K562 (cell line): ENCODE data around the gene ALG9. TPM values are rescaled to one million over a fixed set of nuclear protein-coding genes. Genes with fewer than 3 reads are reported as not detected.

Experiments used
- AFF4 ChIP-seq: sonication (generic); formaldehyde crosslinking; IDR thresholded peaks from 2 replicates; pipeline ENCODE4 v1.8.0; 2023; ENCODE audit warnings: mild to moderate bottlenecking, missing genetic modification reagents
- ASH1L ChIP-seq: fragments of 450-650 bp; IDR thresholded peaks from 2 replicates; pipeline ENCODE4 v1.6.1; 2018; ENCODE audit warnings: borderline replicate concordance, mild to moderate bottlenecking, low read depth; ENCODE audit not compliant: partially characterized antibody
- ATF3 ChIP-seq, 2 experiments: fragments of 450-650 bp in 1 of 2; sonication (generic) in 1 of 2; formaldehyde crosslinking in 1 of 2; IDR thresholded peaks in 1 of 2; conservative IDR thresholded peaks in 1 of 2; 2 replicates each; pipeline versions ENCODE4 v1.6.1 to v1.8.1; 2016 to 2023; ENCODE audit warnings: mild to moderate bottlenecking in 2 of 2, moderate library complexity in 2 of 2, inconsistent platforms in 1 of 2, missing genetic modification reagents in 1 of 2
- BRD9 ChIP-seq: fragments of 450-650 bp; IDR thresholded peaks from 2 replicates; pipeline ENCODE4 v1.6.1; 2018; ENCODE audit warnings: low read depth; ENCODE audit not compliant: partially characterized antibody
- CAMTA2 ChIP-seq: fragments of 250-450 bp; sonication (Bioruptor Pico); conservative IDR thresholded peaks from 2 replicates; pipeline ENCODE4 v1.5.1; 2022
- CBFB ChIP-seq: sonication (generic); formaldehyde crosslinking; IDR thresholded peaks from 2 replicates; pipeline ENCODE4 v1.4.0; 2020; ENCODE audit warnings: mild to moderate bottlenecking, missing genetic modification reagents
- DMBX1 ChIP-seq: fragments of 250-450 bp; sonication (Bioruptor Pico); IDR thresholded peaks from 2 replicates; pipeline ENCODE4 v1.8.0; 2022; ENCODE audit warnings: inconsistent platforms, mild to moderate bottlenecking, moderate library complexity, borderline replicate concordance
- ERF ChIP-seq: fragments of 450-650 bp; formaldehyde crosslinking; IDR thresholded peaks from 2 replicates; pipeline ENCODE4 v1.4.0; 2020; ENCODE audit warnings: mild to moderate bottlenecking, mixed read lengths
- FOXA3 ChIP-seq, 2 experiments: fragments of 450-650 bp in 1 of 2; sonication (generic) in 1 of 2; formaldehyde crosslinking; IDR thresholded peaks in 1 of 2; conservative IDR thresholded peaks in 1 of 2; 2 replicates each; pipeline versions ENCODE4 v1.4.0 to v1.8.0; 2020 to 2022; ENCODE audit warnings: mild to moderate bottlenecking in 2 of 2, missing genetic modification reagents in 1 of 2
- IFI16 ChIP-seq: fragments of 250-450 bp; sonication (Bioruptor Pico); IDR thresholded peaks from 2 replicates; pipeline ENCODE4 v2.1.2; 2022; ENCODE audit warnings: mild to moderate bottlenecking, inconsistent platforms
- L3MBTL2 ChIP-seq: fragments of 450-650 bp; IDR thresholded peaks from 2 replicates; pipeline ENCODE4 v1.6.1; 2016; ENCODE audit warnings: mild to moderate bottlenecking, moderate library complexity
- MTA2 ChIP-seq: fragments of 450-650 bp; IDR thresholded peaks from 2 replicates; pipeline ENCODE4 v1.6.1; 2016; ENCODE audit warnings: low read depth
- NBN ChIP-seq: fragments of 450-650 bp; IDR thresholded peaks from 2 replicates; pipeline ENCODE4 v1.6.1; 2016; ENCODE audit warnings: low read depth, mild to moderate bottlenecking
- NEUROD1 ChIP-seq: fragments of 150-350 bp; IDR thresholded peaks from 2 replicates; pipeline ENCODE4 v1.6.1; 2014; ENCODE audit warnings: borderline replicate concordance, low read length, low read depth; ENCODE audit not compliant: partially characterized antibody
- NFXL1 ChIP-seq: fragments of 450-650 bp; formaldehyde crosslinking; IDR thresholded peaks from 2 replicates; pipeline ENCODE4 v1.4.0; 2021; ENCODE audit warnings: mild to moderate bottlenecking
- POLR2AphosphoS5 ChIP-seq: IDR thresholded peaks from 2 replicates; pipeline ENCODE4 v1.6.1; 2011; ENCODE audit warnings: mild to moderate bottlenecking, low read depth, low read length, moderate library complexity; ENCODE audit not compliant: control insufficient read depth, insufficient read depth
- ZFX ChIP-seq: sonication (generic); formaldehyde crosslinking; IDR thresholded peaks from 2 replicates; pipeline ENCODE4 v1.8.0; 2022; ENCODE audit warnings: mild to moderate bottlenecking, missing genetic modification reagents, moderate library complexity
- ZNF274 ChIP-seq: IDR thresholded peaks from 2 replicates; pipeline ENCODE4 v1.6.1; 2011; ENCODE audit warnings: low read depth, mild to moderate bottlenecking, low read length, moderate library complexity, borderline replicate concordance
- ZNF436 ChIP-seq: fragments of 250-450, 450-650 bp; sonication (Bioruptor Pico); formaldehyde crosslinking; IDR thresholded peaks from 2 replicates; pipeline ENCODE4 v1.7.0; 2020; ENCODE audit warnings: mild to moderate bottlenecking
- ZNF644 ChIP-seq: fragments of 200-800 bp; sonication (Bioruptor generic); IDR thresholded peaks from 2 replicates; pipeline ENCODE4 v1.6.1; 2016; ENCODE audit warnings: low read depth, missing genetic modification characterization, missing compliant biosample characterization
- polyA plus RNA-seq, 8 experiments: library from polyadenylated mRNA; depleted of rRNA in 4 of 8; stranded (reverse) in 5 of 8; unstranded in 3 of 8; fragments of >200 nt; fragmentation: Nextera tagmentation in 2 of 8; fragmentation: Illumina TruSeq in 1 of 8; extraction: Ambion mirVana in 2 of 8; extraction: Trizol in 1 of 8; gene quantifications; 2 replicates each; pipeline versions ENCODE4 v1.2.1 to v1.2.3, GENCODE V29; 2011 to 2014; ENCODE audit warnings: inconsistent platforms in 1 of 8, missing spikeins in 1 of 8
- total RNA-seq, 7 experiments: library from RNA; depleted of rRNA in 6 of 7; stranded (reverse); fragments of >200 nt in 6 of 7; fragmentation: Illumina TruSeq in 2 of 7; extraction: Trizol in 2 of 7; gene quantifications; 2 replicates each; pipeline versions ENCODE4 v1.2.1 to v1.2.3, GENCODE V29; 2011 to 2021; ENCODE audit warnings: low replicate concordance in 1 of 7
- TF ChIP-seq, protein P1 (sequence below): fragments of 250-450 bp; sonication (Bioruptor Pico); IDR thresholded peaks from 2 replicates; pipeline ENCODE4 v1.8.0; 2021; ENCODE audit warnings: moderate library complexity, mild to moderate bottlenecking, inconsistent platforms
- TF ChIP-seq, protein P2 (sequence below): fragments of 450-650 bp; IDR thresholded peaks from 2 replicates; pipeline ENCODE4 v1.6.1; 2016; ENCODE audit warnings: antibody characterized with exemption

The ALG9 gene
- total and polyA plus RNA-seq, 9 of the 15 experiments (the other 6 are each of a cell fraction or from before 2014, with no cell fraction given): 11.5 to 40.5 (median 24.9) TPM

DNA sequence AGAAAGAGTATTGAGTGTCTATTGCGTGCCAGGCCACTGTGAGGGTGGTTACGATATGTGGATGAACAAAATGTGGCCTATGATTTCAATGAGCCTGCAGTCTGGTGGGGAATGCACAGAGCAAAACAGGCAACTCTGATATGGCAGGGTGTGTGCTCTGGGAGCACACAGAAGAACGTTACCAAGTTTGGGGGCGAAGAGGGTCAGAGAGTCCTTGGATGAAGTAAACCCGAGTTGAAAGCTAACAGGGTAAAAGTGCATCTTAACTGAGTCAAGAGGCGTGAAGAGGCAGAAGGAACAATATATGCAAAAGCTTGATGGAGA lies 8.2 kb upstream of the ALG9 start (continued):
- TF ChIP-seq ZNF644 (tag): 0 out of 2 replicates have a peak, but pooled peaks have one; percentile 73
- TF ChIP-seq POLR2AphosphoS5: no peak
- TF ChIP-seq ZNF274: no peak
- TF ChIP-seq L3MBTL2: no peak
- TF ChIP-seq NEUROD1: no peak
- no peak for TF ChIP-seq ATF3 (IDR thresholded peaks at IDR 0.05)
- TF ChIP-seq ATF3 (CRISPR knock-in tag; conservative IDR thresholded peaks at IDR 0.05): no peak
- TF ChIP-seq CAMTA2 (CRISPR knock-in tag): no peak
- no peak for TF ChIP-seq ERF (CRISPR knock-in tag)
- TF ChIP-seq NBN: no peak
- no peak for TF ChIP-seq CBFB (CRISPR knock-in tag)
- TF ChIP-seq AFF4 (CRISPR knock-in tag): 0 out of 2 replicates have a peak, but pooled peaks have one; percentile 21
- TF ChIP-seq ZFX: peak; percentile 4; the same call in 1 of the 2 replicates
- no peak for TF ChIP-seq FOXA3 (CRISPR knock-in tag; conservative IDR thresholded peaks at IDR 0.05 in 1 of 2, IDR thresholded peaks at IDR 0.05 in 1 of 2)
- TF ChIP-seq, protein P1, sequence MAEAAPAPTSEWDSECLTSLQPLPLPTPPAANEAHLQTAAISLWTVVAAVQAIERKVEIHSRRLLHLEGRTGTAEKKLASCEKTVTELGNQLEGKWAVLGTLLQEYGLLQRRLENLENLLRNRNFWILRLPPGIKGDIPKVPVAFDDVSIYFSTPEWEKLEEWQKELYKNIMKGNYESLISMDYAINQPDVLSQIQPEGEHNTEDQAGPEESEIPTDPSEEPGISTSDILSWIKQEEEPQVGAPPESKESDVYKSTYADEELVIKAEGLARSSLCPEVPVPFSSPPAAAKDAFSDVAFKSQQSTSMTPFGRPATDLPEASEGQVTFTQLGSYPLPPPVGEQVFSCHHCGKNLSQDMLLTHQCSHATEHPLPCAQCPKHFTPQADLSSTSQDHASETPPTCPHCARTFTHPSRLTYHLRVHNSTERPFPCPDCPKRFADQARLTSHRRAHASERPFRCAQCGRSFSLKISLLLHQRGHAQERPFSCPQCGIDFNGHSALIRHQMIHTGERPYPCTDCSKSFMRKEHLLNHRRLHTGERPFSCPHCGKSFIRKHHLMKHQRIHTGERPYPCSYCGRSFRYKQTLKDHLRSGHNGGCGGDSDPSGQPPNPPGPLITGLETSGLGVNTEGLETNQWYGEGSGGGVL (CRISPR knock-in tag): no peak
- TF ChIP-seq DMBX1: no peak
- TF ChIP-seq BRD9: peak; percentile 72
- TF ChIP-seq ZNF436 (CRISPR knock-in tag): no peak
- TF ChIP-seq NFXL1: no peak
- TF ChIP-seq ASH1L: no peak
- TF ChIP-seq, protein P2, sequence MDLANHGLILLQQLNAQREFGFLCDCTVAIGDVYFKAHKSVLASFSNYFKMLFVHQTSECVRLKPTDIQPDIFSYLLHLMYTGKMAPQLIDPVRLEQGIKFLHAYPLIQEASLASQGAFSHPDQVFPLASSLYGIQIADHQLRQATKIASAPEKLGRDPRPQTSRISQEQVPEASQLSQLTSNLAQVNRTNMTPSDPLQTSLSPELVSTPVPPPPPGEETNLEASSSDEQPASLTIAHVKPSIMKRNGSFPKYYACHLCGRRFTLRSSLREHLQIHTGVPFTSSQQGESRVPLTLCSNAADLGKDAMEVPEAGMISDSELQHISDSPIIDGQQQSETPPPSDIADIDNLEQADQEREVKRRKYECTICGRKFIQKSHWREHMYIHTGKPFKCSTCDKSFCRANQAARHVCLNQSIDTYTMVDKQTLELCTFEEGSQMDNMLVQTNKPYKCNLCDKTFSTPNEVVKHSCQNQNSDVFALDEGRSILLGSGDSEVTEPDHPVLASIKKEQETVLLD: no peak
- no peak for TF ChIP-seq IFI16 (CRISPR knock-in tag)
- TF ChIP-seq MTA2: no peak
